GM23338 (cell line): ENCODE results near the gene TBC1D2B. TPM values are rescaled to one million over a fixed set of nuclear protein-coding genes. Genes with fewer than 3 reads are reported as not detected.

Experiments
- ATAC-seq: fragments of 200-7000 bp; cut with Tn5 transposase; 3 replicates; pipeline ENCODE4 v1.9.1; 2020
- DNase-seq: peaks from one replicate; pipeline ENCODE4 v3.0.0-alpha.2; 2015; ENCODE audit warnings: low spot score
- H2AFZ ChIP-seq: fragments of 200-600 bp; sonication (generic); 2 replicates; pipeline ENCODE4 v1.8.0; 2016; ENCODE audit warnings: antibody characterized with exemption, mild to moderate bottlenecking, moderate library complexity
- H3F3A ChIP-seq: fragments of 200-600 bp; sonication (generic); replicated peaks from 2 replicates; pipeline ENCODE4 v1.8.0; 2017; ENCODE audit warnings: antibody characterized with exemption, mixed run types, low read depth
- H3K27ac ChIP-seq: fragments of 200-600 bp; sonication (generic); 2 replicates; pipeline ENCODE4 v1.6.1; 2016; ENCODE audit warnings: low read depth
- H3K27me3 ChIP-seq: fragments of 200-600 bp; sonication (generic); 2 replicates; pipeline ENCODE4 v1.8.0; 2016; ENCODE audit warnings: mild to moderate bottlenecking, mixed run types, moderate library complexity; ENCODE audit not compliant: insufficient read depth
- H3K36me3 ChIP-seq: fragments of 200-600 bp; sonication (generic); 2 replicates; pipeline ENCODE4 v1.8.0; 2016; ENCODE audit warnings: mild to moderate bottlenecking; ENCODE audit not compliant: insufficient read depth
- H3K4me1 ChIP-seq: fragments of 200-600 bp; sonication (generic); 2 replicates; pipeline ENCODE4 v1.8.0; 2016; ENCODE audit warnings: mild to moderate bottlenecking, moderate library complexity; ENCODE audit not compliant: insufficient read depth
- H3K4me2 ChIP-seq: fragments of 200-600 bp; sonication (generic); 2 replicates; pipeline ENCODE4 v1.7.1; 2017; ENCODE audit warnings: mixed run types
- H3K4me3 ChIP-seq: fragments of 200-600 bp; sonication (generic); 2 replicates; pipeline ENCODE4 v1.6.1; 2016; ENCODE audit warnings: mixed run types
- H3K79me2 ChIP-seq: fragments of 200-600 bp; sonication (generic); replicated peaks from 2 replicates; pipeline ENCODE4 v1.8.0; 2017; ENCODE audit warnings: mild to moderate bottlenecking; ENCODE audit not compliant: insufficient read depth
- H3K9me2 ChIP-seq: fragments of 200-600 bp; sonication (generic); 2 replicates; pipeline ENCODE4 v1.8.0; 2017; ENCODE audit not compliant: insufficient read depth
- H4K20me1 ChIP-seq: fragments of 200-600 bp; sonication (generic); replicated peaks from 2 replicates; pipeline ENCODE4 v1.8.0; 2017; ENCODE audit warnings: mild to moderate bottlenecking; ENCODE audit not compliant: insufficient read depth
- H3K27ac Mint-ChIP-seq: 2 replicates; pipeline ENCODE4 v1.8.0; 2020; ENCODE audit warnings: inconsistent platforms, mild to moderate bottlenecking, moderate library complexity, mixed read lengths
- H3K27me3 Mint-ChIP-seq: 3 replicates; pipeline ENCODE4 v1.8.0; 2022; ENCODE audit warnings: low read depth, mild to moderate bottlenecking, moderate library complexity, mixed read lengths, inconsistent platforms; ENCODE audit not compliant: insufficient read depth, poor library complexity
- H3K36me3 Mint-ChIP-seq: 3 replicates; pipeline ENCODE4 v1.8.0; 2021; ENCODE audit warnings: low read depth, mild to moderate bottlenecking, inconsistent platforms, moderate library complexity, mixed read lengths
- H3K4me1 Mint-ChIP-seq: 3 replicates; pipeline ENCODE4 v1.8.0; 2020; ENCODE audit warnings: mild to moderate bottlenecking, inconsistent platforms, mixed read lengths
- H3K4me3 Mint-ChIP-seq: 3 replicates; pipeline ENCODE4 v1.8.0; 2021; ENCODE audit warnings: moderate library complexity, mild to moderate bottlenecking, inconsistent platforms, mixed read lengths
- H3K9me3 Mint-ChIP-seq: 3 replicates; pipeline ENCODE4 v1.8.0; 2020; ENCODE audit warnings: moderate library complexity, mild to moderate bottlenecking, inconsistent platforms, mixed read lengths
- CREB1 ChIP-seq: fragments of 250-450 bp; sonication (Bioruptor Pico); IDR thresholded peaks from 2 replicates; pipeline ENCODE4 v1.5.0; 2020; ENCODE audit warnings: low read depth, mild to moderate bottlenecking, moderate library complexity
- EZH2 ChIP-seq: fragments of 200-600 bp; sonication (generic); IDR thresholded peaks from one replicate; pipeline ENCODE4 v1.8.0; 2017; ENCODE audit warnings: antibody characterized with exemption, mild to moderate bottlenecking, low read depth; ENCODE audit not compliant: unreplicated experiment
- EZH2phosphoT487 ChIP-seq: fragments of 200-600 bp; sonication (generic); IDR thresholded peaks from one replicate; pipeline ENCODE4 v1.8.1; 2018; ENCODE audit warnings: antibody characterized with exemption; ENCODE audit not compliant: unreplicated experiment
- JUNB ChIP-seq: IDR thresholded peaks from one replicate; pipeline ENCODE4 v1.6.1; 2016; ENCODE audit warnings: antibody characterized with exemption; ENCODE audit not compliant: unreplicated experiment
- NANOG ChIP-seq: IDR thresholded peaks from 2 replicates; pipeline ENCODE4 v1.6.1; 2016; ENCODE audit warnings: antibody characterized with exemption, borderline replicate concordance
- STAT1 ChIP-seq: IDR thresholded peaks from one replicate; pipeline ENCODE4 v1.6.1; 2016; ENCODE audit warnings: antibody characterized with exemption; ENCODE audit not compliant: unreplicated experiment
- ZNF114 ChIP-seq: fragments of 250-450 bp; sonication (Bioruptor Pico); IDR thresholded peaks from 2 replicates; pipeline ENCODE4 v1.5.0; 2020; ENCODE audit warnings: mild to moderate bottlenecking, moderate library complexity
- ZNF331 ChIP-seq: fragments of 250-450 bp; sonication (Bioruptor Pico); IDR thresholded peaks from 2 replicates; pipeline ENCODE4 v1.5.0; 2020; ENCODE audit warnings: low read depth, mild to moderate bottlenecking, moderate library complexity
- ZNF462 ChIP-seq: fragments of 250-450 bp; sonication (Bioruptor Pico); IDR thresholded peaks from 2 replicates; pipeline ENCODE4 v1.5.0; 2020; ENCODE audit warnings: mild to moderate bottlenecking, moderate library complexity
- polyA plus RNA-seq: library from polyadenylated mRNA; unstranded; fragments of >200 nt; fragmentation: Nextera tagmentation; extraction: Ambion mirVana; gene quantifications from 2 replicates; pipeline ENCODE4 v1.2.1, GENCODE V29; 2016
- total RNA-seq: library from RNA; depleted of rRNA; stranded (reverse); fragments of >200 nt; shearing (Covaris generic); gene quantifications from 2 replicates; pipeline ENCODE4 v1.2.3, GENCODE V29; 2014
- TF ChIP-seq, protein P1 (sequence below), 2 experiments: fragments of 200-600 bp in 1 of 2; sonication (generic) in 1 of 2; conservative IDR thresholded peaks; 2 replicates each; pipeline versions ENCODE4 v1.5.1 to v1.6.1; 2016 to 2017; ENCODE audit warnings: antibody characterized with exemption in 2 of 2, low read depth in 2 of 2, mild to moderate bottlenecking in 2 of 2, moderate library complexity in 1 of 2

TBC1D2B gene
- total and polyA plus RNA-seq, 2 experiments from 2014 or later: 3.6 to 17.8 TPM

- H3K4me1 Mint-ChIP-seq: peaks cover 11% of the 10 kb centered on the region
- Histone ChIP-seq H4K20me1 (no peaks in the 10 kb centered on the region), H3K9me2 (no peaks in the 10 kb centered on the region), H3F3A (no peaks in the 10 kb centered on the region), H2AFZ (no peak overlapping the region), H3K4me1 (no peaks in the 10 kb centered on the region), H3K36me3 (peaks cover 5% of the 10 kb centered on the region; the same call in 1 of the 2 replicates), H3K4me2 (no peak overlapping the region), H3K79me2 (no peaks in the 10 kb centered on the region), H3K27me3 (no peaks in the 10 kb centered on the region), H3K27ac (no peak overlapping the region), H3K4me3 (no peak overlapping the region)
- ATAC-seq: no peak
- H3K27ac Mint-ChIP-seq: no peak overlapping the region
- H3K9me3 Mint-ChIP-seq: no peaks in the 10 kb centered on the region
- DNase-seq: no peak
- H3K27me3 Mint-ChIP-seq: no peaks in the 10 kb centered on the region
- no peaks in the 10 kb centered on the region for H3K36me3 Mint-ChIP-seq
- no peak overlapping the region for H3K4me3 Mint-ChIP-seq
- TF ChIP-seq ZNF114 (CRISPR knock-in tag): no peak
- TF ChIP-seq, protein P1, sequence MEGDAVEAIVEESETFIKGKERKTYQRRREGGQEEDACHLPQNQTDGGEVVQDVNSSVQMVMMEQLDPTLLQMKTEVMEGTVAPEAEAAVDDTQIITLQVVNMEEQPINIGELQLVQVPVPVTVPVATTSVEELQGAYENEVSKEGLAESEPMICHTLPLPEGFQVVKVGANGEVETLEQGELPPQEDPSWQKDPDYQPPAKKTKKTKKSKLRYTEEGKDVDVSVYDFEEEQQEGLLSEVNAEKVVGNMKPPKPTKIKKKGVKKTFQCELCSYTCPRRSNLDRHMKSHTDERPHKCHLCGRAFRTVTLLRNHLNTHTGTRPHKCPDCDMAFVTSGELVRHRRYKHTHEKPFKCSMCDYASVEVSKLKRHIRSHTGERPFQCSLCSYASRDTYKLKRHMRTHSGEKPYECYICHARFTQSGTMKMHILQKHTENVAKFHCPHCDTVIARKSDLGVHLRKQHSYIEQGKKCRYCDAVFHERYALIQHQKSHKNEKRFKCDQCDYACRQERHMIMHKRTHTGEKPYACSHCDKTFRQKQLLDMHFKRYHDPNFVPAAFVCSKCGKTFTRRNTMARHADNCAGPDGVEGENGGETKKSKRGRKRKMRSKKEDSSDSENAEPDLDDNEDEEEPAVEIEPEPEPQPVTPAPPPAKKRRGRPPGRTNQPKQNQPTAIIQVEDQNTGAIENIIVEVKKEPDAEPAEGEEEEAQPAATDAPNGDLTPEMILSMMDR (conservative IDR thresholded peaks at IDR 0.05; ENCODE audit: low read depth in 2 of 2): no peak
- no peak for TF ChIP-seq EZH2
- no peak for TF ChIP-seq ZNF331 (CRISPR knock-in tag)
- no peak for TF ChIP-seq JUNB
- TF ChIP-seq STAT1: no peak
- no peak for TF ChIP-seq ZNF462 (CRISPR knock-in tag)
- no peak for TF ChIP-seq NANOG
- TF ChIP-seq EZH2phosphoT487: no peak
- TF ChIP-seq CREB1 (CRISPR knock-in tag): no peak
Observed at GRCh38 chr15:78040653-78041244, 36.8 kb downstream of the TBC1D2B start.
